Anterior cingulate cortex (tissue), 58 donors: ENCODE results near the gene GRB10.
"Not testable (repeated sequence)": the region's sequence is repeated elsewhere in the genome, so short reads cannot be mapped to it uniquely, and the experiment has no call there.

Source experiments
- DNase-seq, 58 donors: peaks; one replicate each; lab custom pipeline; 2025; lab: John Stamatoyannopoulos, UW

The GRB10 gene

DNA sequence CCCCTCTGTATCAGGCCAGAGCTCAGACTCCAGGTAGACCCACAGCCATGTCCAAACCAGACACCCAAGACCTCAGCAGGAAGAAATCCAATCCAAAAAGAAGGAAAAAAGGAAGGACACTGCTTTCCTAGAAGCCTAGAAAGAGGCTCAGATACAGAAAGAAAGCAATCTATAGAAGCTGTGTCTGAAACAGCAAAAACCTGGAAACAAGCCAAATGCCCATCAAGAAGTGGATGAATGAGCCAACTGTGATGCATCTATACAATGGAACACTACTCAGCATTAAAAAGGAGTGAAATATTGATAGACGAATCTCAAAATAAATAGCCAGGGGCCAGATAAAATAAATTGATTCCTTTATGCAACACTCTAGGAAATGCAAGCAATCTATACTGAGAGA, 31.6 kb downstream of the GRB10 start:
- no peak for DNase-seq

DNA sequence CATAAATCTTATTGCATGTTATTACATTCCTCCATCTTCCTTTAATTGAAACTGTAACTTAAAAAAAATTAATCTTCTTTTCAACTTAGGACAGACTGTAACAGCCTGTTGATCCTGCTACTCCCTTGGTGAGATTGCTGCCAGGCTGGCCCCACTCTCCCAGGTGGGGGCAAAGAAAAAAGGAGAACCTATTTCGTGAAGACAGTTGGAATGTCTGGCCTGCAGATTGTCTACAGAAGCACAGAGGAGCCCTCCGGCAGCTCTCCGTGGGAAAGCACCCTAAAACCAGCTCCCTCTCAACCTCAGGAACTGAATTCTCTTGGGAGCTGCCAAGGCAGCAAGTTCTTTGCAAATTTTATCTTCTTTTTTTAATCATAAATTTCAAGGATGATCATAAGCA, 32.8 kb downstream of the GRB10 start:
- DNase-seq: no peak

DNA sequence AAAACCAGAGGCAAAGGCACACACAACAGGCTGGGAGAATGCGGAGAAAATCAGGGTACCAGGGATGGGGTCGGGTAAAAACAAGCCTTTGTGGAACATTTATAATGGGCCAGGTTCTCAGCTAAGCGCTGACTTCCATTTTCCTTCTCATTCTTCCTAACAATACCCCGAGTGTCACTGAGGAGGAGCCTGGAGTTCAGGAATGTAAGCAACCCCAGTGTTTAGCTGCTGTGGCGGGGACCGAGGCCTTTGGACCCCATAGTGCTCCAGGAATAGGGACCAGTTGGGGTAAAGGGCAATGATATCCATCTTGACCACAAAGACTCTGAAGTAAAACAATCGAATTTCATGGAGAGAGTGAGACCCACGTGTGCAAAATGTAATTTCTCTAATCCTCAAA, 34.2 kb downstream of the GRB10 start:
- no peak for DNase-seq

DNA sequence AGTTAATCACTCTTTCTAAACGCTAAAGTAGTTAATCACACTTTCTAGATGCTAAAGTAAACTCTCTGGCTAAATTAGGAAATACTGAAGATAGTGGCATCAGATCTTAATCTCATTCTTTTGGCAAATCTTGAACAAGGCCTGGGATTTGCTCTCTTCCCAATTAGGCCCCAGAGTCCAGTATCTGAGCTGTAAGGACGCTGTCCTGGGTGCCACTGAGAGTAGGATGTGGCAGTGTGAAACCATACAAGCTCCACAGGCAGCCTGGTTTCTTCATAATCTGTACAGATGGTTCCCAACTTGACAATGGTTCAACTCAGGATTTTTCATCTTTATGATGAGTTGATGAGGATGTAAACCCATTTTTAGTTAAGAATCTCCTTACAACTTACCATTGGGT, 36.9 kb downstream of the GRB10 start:
- no peak for DNase-seq

DNA sequence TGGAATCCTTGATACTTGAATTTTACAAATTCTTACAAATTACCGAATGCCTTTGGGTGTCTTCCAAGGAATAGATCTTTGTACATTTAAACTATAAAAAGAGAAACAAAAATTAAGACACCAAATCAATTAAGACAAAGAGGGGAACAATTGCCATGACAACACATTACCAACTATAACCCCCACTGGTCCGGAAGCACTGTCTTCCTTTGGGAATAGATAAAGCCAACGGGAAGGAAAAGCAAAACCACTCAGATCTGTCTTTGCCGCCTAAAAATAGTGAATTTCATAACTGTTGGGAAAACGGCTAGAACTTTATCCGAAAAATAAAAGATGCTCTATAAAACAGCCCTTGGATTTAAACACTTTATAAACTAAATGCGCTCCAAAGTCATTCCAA, 37.4 kb downstream of the GRB10 start:
- no peak for DNase-seq

DNA sequence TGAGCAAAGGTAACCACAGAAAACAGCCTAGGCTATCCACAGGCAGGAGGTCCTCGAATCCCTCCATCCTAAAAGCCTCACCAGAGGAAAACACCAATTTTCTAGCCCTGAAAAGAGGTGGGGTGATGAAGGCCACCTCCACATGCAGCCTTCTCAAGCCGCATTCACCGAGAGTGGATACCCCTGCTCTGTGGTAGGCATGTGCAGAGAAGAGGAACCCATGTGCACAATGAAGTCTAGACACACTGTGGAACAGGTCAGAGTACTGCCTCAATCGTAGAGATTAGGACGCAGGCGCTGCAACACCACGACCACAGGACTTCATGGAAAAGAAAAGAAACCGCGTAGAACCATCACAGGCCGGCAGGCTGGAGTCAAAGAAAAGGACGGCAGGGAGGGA, 38.8 kb downstream of the GRB10 start:
- DNase-seq: no peak

DNA sequence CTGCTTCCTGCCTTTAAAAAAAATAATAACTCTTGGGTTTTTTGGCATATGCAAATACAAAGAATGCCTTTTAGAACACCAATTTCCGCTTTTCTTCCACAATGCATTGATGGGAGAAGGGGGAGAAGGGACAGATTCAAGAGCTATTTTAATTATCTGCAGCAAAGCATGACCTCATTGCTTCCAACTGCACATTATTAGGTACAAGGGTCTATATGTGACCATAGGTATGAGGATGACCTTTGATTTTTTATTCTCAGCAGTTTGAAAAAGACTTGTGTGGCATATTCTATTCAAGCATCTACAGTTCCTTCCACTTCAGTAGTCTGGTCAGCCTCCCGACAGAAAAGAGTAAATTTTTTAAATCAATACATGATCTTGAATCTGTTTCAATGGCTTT, 39.7 kb downstream of the GRB10 start:
- DNase-seq: no peak

DNA sequence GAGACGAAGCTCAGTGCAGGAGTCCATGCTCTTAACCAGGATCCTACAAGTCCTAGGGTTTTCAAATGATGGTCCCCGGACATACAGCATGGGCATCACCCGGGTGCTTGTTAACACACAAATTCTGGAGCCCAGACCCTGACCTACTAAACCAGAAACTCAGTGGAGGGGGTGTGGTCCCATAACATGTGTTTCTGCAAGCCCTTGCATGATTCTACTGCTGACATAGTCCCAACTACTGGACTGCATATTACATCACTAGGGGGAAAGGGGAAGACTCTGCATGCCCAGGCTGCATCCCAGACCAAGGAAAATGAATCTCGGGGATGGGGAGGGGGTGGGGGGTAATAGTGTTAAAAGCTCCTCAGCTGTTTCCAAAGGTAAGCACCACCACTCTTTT, 40.3 kb downstream of the GRB10 start:
- DNase-seq: no peak

DNA sequence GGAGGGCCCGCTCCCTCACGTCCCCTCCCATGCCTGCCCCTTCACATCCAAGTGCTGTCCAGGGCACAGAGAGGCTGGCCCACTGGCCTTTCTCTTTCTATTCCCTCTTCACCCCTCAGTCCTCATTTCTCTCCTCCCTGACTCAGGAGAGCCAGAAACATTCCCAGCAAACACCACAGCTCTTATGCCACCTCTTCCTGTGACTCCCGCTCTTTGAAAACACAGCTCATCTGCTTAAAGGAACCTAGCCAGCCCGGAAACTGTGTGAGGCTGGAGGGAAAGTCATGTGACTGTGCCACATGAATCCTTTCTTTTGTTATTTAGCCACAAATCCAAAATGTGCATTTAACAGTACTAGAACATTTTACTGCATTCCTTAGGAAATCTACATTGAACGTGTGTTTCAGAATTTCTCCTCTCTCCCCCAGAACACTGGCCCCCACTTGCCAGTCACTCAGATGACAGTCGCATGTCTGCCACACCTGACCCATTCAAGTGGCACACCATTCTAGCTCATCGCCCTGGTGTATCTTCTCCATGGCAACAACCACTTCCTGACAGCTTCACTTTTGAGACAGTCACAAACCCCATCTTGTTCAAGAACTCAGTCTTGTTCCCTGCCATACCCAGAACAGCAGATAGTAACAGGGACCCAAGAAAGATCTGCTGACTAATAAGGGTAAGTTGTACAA, 42.8 kb downstream of the GRB10 start:
- DNase-seq: peak in 2 of 58 donors; percentile 9 to 16

DNA sequence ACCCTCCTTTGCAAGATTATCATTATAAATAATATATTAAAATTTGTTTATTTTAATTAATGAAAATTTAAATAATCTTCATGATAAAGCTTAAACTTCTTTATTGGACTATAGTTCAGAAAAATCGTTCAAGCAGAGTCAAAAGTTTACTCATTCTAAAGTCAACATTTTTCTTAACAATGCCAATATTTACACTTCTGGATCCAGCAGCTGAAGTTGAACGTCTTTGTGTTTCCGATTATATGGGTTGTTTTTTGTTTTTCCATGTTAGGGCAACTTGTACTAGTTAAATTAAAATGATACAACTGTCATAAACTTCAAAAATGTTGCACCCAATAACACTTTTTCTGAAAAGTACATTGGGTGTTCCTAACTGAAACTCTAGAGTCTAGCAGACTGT, 43.8 kb downstream of the GRB10 start:
- no peak for DNase-seq

DNA sequence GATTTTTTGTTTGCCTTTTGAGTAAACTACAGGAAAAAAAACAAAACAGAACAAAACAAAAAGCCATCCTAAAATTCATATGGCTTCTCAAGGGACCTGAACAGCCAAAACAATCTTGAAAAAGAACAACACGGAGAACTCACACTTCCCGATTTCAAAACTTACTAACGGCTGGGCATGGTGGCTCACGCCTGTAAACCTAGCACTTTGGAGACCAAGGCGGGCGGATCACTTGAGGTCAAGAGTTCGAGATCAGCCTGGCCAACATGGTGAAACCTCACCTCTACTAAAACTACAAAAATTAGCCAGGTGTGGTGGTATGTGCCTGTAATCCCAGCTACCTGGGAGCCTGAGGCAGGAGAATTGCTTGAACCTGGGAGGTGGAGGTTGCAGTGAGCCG, 46.9 kb downstream of the GRB10 start:
- not testable (repeated sequence) for DNase-seq

DNA sequence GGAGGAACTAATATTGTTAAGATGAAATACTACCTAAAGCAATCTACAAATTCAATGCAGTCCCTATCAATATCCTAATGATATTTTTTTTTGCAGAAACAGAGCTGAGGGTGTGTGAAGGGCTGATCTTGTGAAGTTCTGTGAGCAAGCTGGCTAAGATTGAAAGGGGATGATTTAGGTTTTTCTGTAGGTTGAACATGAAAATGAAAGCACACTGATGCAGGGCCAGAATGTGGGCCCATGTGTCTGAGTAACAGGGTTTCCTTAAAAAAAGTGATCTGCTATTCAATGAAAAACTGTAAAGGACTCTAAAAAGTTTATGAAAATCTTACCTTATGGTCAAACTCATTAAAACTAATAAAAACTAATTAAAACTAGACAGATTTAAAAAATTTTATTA, 47.4 kb downstream of the GRB10 start:
- DNase-seq: no peak

DNA sequence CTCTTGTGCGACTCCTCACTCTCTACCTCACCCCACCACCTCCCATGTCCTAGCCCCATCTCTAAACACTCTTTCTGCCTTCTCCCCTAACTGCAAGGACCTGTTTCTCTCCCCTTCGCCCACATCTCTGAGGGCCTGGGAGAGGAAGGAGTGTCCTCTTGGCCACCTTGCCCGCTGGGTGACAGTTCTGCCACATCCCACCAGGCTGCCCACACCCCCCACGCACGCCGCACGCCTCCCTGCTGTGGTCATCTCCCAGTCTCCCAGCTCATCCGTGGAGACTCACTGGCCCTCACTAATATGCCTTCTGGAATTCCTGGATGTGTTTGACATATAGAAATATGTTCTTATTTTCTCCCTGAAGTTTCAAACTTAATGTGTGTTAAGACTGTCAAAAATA, 48.5 kb downstream of the GRB10 start:
- no peak for DNase-seq

DNA sequence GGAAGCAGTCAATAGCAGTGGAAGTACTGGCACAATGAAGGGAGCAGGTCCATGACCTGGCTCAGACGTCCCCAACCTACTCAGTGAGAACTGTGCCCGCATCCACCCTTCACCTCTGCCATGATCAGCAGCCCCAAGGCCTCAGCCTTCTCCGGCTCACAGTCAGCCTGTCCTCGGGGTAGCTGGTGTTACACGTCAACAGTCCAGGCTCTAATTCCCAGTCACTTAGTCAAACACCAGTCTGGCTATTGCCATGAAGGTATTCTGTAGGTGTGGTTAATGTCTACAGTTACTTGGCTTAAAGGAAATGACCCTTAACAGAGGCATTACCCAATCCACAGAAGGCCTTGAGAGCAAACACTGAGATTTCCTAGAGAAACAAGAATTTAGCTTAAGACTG, 49.1 kb downstream of the GRB10 start:
- DNase-seq: no peak

DNA sequence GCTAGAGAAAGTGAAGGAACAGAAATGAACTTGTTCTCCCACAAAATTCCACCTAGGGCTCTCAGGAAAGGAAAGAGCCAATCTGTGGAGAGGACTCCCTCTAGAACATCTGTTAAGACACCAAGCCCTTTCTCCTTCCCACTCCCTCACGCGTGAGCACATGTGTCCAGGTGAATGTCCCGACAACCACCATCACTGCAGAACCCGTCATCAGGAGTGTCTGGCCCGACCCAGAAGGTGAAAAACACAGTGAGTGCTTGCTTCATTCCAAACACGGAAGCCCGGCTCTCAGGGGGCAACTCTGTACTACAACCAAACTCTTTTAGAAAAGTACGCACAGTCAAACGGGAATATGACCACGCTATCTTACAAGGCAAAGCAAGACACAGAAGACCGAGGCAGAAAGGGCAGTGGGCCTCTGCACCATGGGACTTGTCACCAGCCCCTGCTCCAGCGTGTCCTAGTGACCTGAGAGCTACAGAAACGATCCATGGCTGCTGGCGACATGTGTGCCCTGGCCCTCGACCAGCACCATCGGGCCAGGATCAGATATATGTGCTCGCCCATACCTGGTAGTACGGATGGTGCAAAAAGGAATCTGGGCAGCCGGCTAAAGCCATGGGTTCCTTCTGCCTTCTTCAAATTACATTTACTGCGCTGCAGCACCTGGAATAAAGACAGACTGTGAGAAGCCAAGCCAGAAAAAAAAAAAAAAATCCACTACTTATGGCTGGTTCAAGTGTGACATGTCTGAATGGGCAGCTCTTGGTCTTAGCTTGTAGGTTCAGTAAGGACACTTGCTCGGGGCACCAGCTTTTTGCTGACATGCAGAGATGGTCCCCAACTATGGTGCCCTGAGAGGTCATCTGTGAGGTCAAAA, 50.8 kb downstream of the GRB10 start:
- DNase-seq: no peak

DNA sequence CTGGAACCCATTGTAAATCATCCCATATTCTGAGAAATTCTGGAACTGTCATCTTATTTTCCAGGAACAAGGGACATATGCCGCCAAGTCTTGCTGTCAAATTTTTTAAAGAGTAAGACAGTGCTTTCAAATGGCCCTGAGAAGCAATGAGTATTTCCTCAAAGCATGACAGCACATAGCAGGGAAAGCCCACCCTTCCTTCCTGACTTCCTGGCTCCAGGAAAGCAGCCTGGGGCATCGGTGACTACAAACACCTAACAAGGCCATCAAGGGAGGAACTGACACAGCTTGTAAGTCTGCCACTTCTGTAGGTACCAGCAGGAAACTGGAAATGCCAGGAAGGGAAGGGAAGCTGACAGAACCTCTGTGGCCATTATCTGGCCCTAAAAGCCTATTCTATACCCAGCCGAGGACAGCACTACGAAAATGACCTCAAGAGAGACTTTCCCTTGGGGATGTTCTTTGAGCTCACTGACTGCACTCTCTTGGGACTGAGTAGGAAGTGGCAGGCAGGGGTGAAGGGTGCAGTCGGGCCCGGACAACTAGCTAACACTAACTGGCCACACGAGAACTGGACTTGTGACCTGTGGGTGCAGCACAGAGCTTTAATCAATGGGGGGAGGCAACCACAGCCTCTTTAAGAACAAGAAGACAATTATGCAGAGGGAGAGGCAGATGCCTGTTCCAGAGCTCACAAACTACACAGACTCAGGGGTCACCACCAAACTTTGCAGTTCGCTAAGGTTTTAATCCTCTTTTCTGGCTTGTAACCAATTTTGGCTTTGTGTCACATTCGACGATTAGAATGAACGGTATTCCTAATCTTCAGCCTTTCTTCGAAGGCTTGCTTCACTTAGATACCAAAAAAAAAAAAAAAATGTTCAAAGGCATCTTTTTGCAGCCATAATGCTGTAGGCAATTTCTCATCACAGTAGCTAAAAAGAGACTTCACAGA, 52.0 kb downstream of the GRB10 start:
- no peak for DNase-seq

DNA sequence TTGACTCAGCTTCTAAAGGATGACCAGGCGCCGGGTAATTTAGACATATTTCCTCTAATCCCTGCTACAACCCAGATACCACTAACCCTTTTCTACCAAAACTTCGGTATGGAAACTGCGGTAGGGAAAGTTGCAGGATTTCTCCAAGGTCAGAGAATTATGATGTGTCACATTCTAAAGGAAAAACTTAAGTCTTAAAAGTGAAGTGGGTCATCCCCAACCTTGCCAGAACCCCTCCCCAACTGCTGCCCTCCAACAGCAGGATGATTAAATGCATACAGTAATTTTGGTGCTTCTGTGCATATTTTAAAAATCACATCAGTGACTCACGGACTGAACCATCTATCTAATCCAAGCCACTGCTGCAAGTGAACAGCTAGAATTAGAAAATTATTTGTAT, 52.7 kb downstream of the GRB10 start:
- DNase-seq: no peak

DNA sequence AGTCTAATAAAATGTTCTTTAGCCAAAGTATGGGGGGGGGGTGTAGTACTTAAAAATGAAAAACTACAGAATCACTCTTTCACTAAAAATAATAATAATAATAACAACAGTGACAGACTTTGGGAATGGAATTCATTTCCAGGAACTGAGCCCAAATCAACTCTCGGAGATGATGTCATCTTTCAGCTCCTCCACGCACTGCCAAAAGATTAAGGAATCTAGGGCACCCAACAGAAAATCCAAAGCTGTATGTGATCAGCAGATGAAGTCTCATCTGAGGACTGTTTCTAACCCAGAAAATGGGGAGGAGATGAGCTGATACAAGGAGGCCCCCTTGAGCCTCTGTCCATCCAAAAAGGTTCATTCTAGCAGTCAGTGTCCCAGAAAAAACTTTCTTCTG, 54.5 kb downstream of the GRB10 start:
- no peak for DNase-seq

DNA sequence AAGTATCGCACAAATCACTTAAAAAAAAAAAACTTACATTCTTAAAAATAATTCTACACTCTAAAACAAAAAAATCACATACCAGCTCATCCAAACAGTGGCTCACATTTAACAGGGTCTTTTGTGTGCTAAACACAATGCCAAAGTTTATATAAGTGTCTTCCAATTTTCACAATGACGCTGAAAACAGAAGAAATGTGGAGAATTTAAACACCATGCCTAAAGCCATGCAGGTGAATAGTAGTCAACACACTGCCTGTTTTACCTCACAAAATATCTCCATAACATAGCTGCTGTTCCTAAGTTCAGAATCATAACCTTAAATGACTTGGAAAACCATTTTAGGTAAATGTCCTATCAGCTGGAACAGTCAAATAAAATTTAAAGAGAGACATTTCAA, 55.0 kb downstream of the GRB10 start:
- DNase-seq: no peak

DNA sequence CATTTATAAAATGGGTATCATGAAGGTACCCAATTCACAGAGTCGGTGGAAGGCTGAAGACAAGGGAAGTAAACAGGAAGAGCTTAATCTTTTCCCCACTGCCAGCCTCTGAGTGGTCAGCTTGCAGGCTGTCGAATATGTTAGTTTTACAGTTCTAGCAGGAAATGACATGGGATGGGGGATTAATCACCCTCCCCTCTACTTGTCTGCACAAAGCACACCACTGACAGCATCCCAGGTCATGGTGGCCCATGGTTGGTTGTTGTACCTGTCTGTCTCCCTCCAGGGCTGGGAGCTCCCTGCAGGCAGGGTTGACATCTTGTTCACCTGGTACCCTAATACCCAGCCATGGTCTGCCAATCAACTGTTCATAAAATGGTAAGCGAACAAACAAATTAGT, 55.6 kb downstream of the GRB10 start:
- DNase-seq: no peak

DNA sequence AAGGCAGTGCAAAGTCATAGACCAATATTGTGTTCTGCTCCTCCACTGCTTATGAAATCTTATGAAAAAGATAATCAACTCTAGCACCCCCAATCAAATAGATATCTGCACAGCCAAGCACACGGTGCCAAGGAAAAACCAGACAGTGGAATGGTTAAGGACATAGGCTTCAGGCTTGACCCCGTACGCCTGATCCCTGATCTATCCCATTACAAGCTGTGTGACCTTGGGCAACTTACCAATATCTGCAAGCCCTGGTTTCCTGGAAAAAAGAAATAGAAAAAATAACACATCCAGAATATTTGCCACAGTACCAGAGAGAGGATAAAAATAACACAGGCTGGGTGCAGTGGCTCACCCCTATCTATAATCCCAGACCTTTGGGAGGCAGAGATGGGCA, 56.9 kb downstream of the GRB10 start:
- DNase-seq: no peak
